Right lobe of liver (tissue), 4 donors: ENCODE data around the gene MTMR12.

ENCODE experiments used
- POLR2A ChIP-seq: fragments of 450-650 bp; IDR thresholded peaks from one replicate; pipeline ENCODE4 v1.6.1; 2017; ENCODE audit warnings: antibody characterized with exemption, mild to moderate bottlenecking
- TF ChIP-seq, protein P1 (sequence below), 4 donors: fragments of 200-600 bp in 3 of 4; fragments of 450-650 bp in 1 of 4; IDR thresholded peaks; one replicate each; pipeline versions ENCODE4 v1.5.1 to v1.8.0; 2016 to 2022; ENCODE audit warnings: antibody characterized with exemption in 4 of 4, mild to moderate bottlenecking in 2 of 4
- donor health status: DM: no; HTN: no; CAD: no.
- donor health status: DM: no; HTN: no; CAD: no.
- donor health status: DM: no; HTN: yes; CAD: no.

DNA sequence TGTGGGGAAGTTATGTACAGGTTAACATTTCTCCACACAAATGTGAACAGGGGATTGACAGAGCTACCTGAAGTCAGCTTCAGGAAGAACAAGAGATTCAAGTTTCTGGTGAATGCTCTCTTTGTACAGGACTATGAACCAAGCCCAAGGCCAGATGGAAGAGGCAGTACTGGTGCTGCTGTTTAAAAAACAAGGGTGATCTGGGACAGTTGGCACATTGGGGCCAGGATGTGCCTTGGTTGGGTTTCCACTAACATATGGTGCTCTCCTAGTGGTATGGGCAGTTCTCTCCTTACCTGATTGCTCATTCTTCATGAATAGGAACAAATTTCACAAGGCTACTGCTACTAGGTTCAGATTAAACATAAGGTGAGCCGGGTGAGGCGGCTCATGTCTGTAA lies 40.0 kb downstream of the MTMR12 start:
- TF ChIP-seq, protein P1, sequence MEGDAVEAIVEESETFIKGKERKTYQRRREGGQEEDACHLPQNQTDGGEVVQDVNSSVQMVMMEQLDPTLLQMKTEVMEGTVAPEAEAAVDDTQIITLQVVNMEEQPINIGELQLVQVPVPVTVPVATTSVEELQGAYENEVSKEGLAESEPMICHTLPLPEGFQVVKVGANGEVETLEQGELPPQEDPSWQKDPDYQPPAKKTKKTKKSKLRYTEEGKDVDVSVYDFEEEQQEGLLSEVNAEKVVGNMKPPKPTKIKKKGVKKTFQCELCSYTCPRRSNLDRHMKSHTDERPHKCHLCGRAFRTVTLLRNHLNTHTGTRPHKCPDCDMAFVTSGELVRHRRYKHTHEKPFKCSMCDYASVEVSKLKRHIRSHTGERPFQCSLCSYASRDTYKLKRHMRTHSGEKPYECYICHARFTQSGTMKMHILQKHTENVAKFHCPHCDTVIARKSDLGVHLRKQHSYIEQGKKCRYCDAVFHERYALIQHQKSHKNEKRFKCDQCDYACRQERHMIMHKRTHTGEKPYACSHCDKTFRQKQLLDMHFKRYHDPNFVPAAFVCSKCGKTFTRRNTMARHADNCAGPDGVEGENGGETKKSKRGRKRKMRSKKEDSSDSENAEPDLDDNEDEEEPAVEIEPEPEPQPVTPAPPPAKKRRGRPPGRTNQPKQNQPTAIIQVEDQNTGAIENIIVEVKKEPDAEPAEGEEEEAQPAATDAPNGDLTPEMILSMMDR (IDR thresholded peaks at IDR 0.05): no peak
- TF ChIP-seq POLR2A: no peak
